Upper lobe of right lung (tissue), 1 donor: ENCODE results near the gene ZBTB1. TPM values are rescaled to one million over a fixed set of nuclear protein-coding genes. Genes with fewer than 3 reads are reported as not detected.
A peak's percentile ranks its signal among the peaks of the same experiment; 100 is the strongest.

Experiments used
- ATAC-seq: fragments of 200-7000 bp; cut with Tn5 transposase; one replicate; pipeline ENCODE4 v1.9.1; 2020; ENCODE audit warnings: mild to moderate bottlenecking, moderate library complexity
- DNase-seq: peaks from one replicate; pipeline ENCODE4 v3.0.0-alpha.2; 2020
- H3K27ac ChIP-seq: fragments of 200-600 bp; one replicate; pipeline ENCODE4 v1.8.0; 2022
- H3K27me3 ChIP-seq: fragments of 200-600 bp; one replicate; pipeline ENCODE4 v1.8.0; 2022; ENCODE audit warnings: mild to moderate bottlenecking
- H3K36me3 ChIP-seq: fragments of 200-600 bp; one replicate; pipeline ENCODE4 v1.8.0; 2022
- H3K4me1 ChIP-seq: fragments of 200-600 bp; one replicate; pipeline ENCODE4 v1.8.0; 2022
- H3K4me3 ChIP-seq: fragments of 200-600 bp; one replicate; pipeline ENCODE4 v1.8.0; 2022; ENCODE audit warnings: mild to moderate bottlenecking
- H3K9me3 ChIP-seq: fragments of 200-600 bp; one replicate; pipeline ENCODE4 v1.8.0; 2022
- intact Hi-C: fragments of 100-400 bp; cut with DNase I; formaldehyde crosslinking; loops from one replicate; pipeline ENCODE4 v1.11.0; 2022
- total RNA-seq: library from RNA; stranded (reverse); fragmentation: NEBNext Ultra II Directional; extraction: Animal tissue kit (Norgen Biotek cat#: 25700); gene quantifications from one replicate; pipeline ENCODE4 v1.2.1, GENCODE V29; 2021
- TF ChIP-seq, protein P1 (sequence below): fragments of 200-600 bp; IDR thresholded peaks from one replicate; pipeline ENCODE4 v1.8.0; 2022; ENCODE audit warnings: antibody characterized with exemption
- donor health status: DM: no; HTN: yes; CAD: no; lungs with severe emphysema.

ZBTB1 gene
- total RNA-seq, 1 donor from 2014 or later, result 47.9 TPM

DNA sequence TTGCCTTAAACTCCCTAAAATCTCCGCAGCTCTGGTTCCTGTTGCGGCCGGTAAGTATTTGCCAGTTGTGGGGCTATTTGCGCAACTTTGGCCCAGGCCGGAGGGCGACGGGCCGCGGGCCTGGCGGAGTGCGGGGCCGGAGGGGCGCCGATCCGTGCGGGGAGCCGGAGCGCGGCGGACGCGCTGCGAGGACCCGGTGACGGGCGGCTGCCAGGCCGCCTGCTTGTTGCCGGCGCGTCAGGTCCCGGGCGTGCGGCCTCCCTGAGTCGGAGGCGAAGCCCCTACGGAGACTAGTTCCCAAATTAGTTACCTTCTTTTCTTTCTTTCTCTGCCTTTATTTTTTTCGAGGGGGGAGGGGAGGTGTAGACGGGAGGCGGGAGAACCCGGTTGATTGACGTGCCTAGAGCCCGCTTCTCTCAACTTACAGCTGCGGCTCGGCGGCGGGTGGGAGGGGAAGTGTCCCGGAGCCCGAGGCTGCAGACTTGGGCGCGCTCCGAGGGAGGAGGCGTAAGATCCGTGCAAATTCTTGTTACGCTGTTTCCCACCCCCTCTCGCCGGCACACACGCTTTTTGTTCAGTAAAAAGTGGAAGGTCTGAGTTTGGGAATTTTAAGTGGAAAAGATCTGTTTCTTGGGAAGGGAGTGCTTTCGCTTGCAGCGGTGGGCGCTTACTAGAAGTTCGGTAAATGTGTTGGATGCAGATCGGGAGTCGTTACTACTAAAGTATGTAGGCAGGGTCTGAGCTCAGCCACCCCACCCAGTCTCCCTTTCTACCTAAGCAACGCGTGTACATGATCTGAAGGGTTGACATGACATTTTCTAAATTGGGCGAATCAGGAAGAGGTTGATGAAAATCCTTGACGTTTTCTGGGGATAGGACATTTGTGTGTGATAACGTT, 576 bp downstream of the ZBTB1 start:
- peak; percentile 68 for ATAC-seq
- TF ChIP-seq, protein P1, sequence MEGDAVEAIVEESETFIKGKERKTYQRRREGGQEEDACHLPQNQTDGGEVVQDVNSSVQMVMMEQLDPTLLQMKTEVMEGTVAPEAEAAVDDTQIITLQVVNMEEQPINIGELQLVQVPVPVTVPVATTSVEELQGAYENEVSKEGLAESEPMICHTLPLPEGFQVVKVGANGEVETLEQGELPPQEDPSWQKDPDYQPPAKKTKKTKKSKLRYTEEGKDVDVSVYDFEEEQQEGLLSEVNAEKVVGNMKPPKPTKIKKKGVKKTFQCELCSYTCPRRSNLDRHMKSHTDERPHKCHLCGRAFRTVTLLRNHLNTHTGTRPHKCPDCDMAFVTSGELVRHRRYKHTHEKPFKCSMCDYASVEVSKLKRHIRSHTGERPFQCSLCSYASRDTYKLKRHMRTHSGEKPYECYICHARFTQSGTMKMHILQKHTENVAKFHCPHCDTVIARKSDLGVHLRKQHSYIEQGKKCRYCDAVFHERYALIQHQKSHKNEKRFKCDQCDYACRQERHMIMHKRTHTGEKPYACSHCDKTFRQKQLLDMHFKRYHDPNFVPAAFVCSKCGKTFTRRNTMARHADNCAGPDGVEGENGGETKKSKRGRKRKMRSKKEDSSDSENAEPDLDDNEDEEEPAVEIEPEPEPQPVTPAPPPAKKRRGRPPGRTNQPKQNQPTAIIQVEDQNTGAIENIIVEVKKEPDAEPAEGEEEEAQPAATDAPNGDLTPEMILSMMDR, result no peak
- peak; percentile 94 for DNase-seq
- H3K27me3 ChIP-seq, result no peaks in the 10 kb centered on the region
- H3K4me1 ChIP-seq, result peaks cover 48% of the 10 kb centered on the region
- intact Hi-C loops, result no loop called here
- H3K36me3 ChIP-seq, result no peaks in the 10 kb centered on the region
- H3K4me3 ChIP-seq, result peak overlapping the region; percentile 90
- no peaks in the 10 kb centered on the region for H3K9me3 ChIP-seq
- H3K27ac ChIP-seq, result peak overlapping the region; percentile 98

DNA sequence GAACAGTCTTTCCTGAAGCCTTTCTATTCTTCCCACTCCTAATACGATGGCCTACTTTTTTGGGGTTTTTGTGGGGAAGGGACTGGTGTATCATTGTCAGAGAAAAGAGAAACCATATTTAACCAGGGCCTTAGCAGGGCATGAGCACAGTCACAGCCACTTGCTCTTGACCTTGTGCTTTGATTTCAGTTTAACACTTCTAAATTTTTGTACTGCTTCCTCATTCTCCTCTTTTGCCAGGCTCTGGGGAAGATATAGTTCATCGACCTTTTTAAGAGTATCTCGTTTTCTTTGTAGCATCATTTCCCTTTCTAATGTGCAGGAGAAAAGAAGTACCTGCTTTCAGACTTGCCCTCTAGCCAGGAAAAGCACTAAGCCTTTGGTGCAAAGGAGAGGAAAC, 2.2 kb downstream of the ZBTB1 start:
- ATAC-seq (no peak), DNase-seq (no peak)
- Histone ChIP-seq H3K36me3 (no peaks in the 10 kb centered on the region), H3K27ac (no peak overlapping the region), H3K4me1 (peaks cover 53% of the 10 kb centered on the region), H3K9me3 (no peaks in the 10 kb centered on the region), H3K4me3 (peak overlapping the region; percentile 90), H3K27me3 (no peaks in the 10 kb centered on the region)
- intact Hi-C loops, result no loop called here
- TF ChIP-seq, protein P1, result no peak

DNA sequence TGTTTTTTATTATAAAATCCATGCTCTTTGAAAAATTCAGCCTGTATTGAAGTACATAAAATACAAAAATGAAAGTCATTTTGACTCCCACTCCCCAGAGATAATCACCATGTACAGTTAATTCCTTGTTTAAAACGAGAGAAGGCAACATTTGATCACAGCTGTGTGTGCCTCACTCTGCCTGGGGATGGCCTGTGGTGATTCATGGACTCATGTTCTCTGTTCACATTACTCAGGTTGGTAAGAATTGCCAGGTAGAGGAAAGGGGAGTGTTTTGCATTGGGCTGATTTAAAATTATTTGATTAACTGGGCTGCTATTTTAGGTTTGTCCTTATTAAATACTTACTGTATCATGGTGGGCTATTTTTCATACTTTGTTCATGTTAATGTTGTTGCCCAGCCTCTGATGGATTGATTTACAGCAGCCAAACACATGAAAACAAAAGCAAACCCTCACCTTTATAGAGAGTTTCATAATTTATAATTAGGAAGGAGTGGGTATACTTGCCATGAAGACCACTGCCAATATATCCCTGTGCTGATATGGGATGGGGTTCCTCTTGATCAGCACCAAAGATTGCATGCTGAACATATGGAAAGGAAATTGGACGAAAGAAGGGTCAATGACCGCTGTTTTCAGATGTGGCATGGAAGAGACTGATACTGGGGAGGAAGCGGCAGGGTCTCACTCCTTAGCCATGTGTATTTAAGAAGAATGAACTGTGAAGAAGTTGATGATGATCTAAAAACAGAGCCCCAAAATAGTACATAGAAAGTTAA, 3.0 kb downstream of the ZBTB1 start:
- Histone ChIP-seq H3K27me3 (no peaks in the 10 kb centered on the region), H3K36me3 (no peaks in the 10 kb centered on the region), H3K4me1 (peaks cover 51% of the 10 kb centered on the region), H3K27ac (no peak overlapping the region), H3K4me3 (no peak overlapping the region), H3K9me3 (no peaks in the 10 kb centered on the region)
- ATAC-seq, result no peak
- intact Hi-C loops, result no loop called here
- TF ChIP-seq, protein P1, result no peak
- no peak for DNase-seq

DNA sequence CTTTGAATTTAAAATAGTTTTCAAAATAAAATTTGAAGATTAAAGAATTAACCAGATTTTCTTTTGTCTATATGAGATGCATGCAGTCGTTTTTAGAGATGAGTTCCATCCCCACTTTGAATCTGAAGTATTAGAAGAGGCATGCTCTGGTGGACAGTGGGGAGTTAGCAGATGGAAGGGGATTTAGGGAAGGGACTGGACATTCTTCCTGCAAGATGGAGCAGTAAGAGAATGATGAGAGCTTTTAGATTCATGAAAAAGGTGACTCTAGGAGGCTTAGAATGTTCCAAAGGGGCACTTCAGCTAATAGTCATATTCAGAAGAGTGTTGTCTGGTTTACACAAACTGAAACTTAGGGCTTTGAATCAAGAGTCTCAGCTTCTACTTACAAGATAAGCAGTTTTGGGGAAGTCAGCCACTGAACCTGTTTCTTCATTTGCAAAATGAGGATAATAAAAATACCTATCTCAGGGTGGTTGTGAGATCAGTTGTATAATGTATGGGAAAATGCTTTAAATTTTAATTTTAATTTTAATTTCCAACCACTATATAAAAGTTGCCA, 3.7 kb downstream of the ZBTB1 start:
- Histone ChIP-seq H3K9me3 (no peaks in the 10 kb centered on the region), H3K4me3 (no peak overlapping the region), H3K36me3 (no peaks in the 10 kb centered on the region), H3K27ac (no peak overlapping the region), H3K4me1 (peaks cover 51% of the 10 kb centered on the region), H3K27me3 (no peaks in the 10 kb centered on the region)
- ATAC-seq (no peak), DNase-seq (no peak)
- intact Hi-C loops, result no loop called here
- TF ChIP-seq, protein P1, result no peak

DNA sequence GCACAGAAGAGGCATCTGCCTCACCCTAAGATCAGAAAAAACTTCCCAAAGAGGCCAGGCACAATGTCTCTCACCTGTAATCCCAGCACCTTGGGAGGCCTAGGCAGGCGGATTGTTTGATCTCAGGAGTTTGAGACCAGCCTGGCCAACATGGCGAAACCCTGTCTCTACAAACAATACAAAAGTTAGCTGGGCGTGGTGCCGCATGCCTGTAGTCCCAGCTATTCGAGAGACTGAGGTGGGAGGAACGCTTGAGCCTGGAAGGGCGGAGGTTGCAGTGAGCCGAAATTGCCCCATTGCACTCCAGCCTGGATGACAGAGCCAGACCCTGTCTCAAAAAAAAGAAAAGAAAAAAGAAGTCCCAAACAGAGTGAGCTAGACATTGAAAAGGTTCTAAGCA, 4.5 kb downstream of the ZBTB1 start:
- intact Hi-C loops, result no loop called here
- DNase-seq, result no peak

More for the DNA sequence above, 4.5 kb downstream of the ZBTB1 start:
- no peaks in the 10 kb centered on the region for H3K36me3 ChIP-seq
- H3K9me3 ChIP-seq, result no peaks in the 10 kb centered on the region
- peaks cover 51% of the 10 kb centered on the region for H3K4me1 ChIP-seq
- TF ChIP-seq, protein P1, result no peak
- no peaks in the 10 kb centered on the region for H3K27me3 ChIP-seq
- no peak overlapping the region for H3K4me3 ChIP-seq
- ATAC-seq, result no peak
- H3K27ac ChIP-seq, result no peak overlapping the region
